Trophoblast cell (in vitro differentiated cells and primary cell): ENCODE results near the gene MGA.

Source experiments
- DNase-seq, 2 donors: peaks; one replicate each; pipeline ENCODE4 v3.0.0-alpha.2; 2016
- H2AFZ ChIP-seq: 2 replicates; pipeline ENCODE4 v1.6.1; 2013; ENCODE audit warnings: low read length, moderate library complexity, mild to moderate bottlenecking; ENCODE audit not compliant: insufficient read depth, poor library complexity
- H2AK5ac ChIP-seq: 2 replicates; pipeline ENCODE4 v1.6.1; 2013; ENCODE audit warnings: mild to moderate bottlenecking, low read length
- H2BK120ac ChIP-seq: 2 replicates; pipeline ENCODE4 v1.6.1; 2013; ENCODE audit warnings: low read length, mild to moderate bottlenecking, moderate library complexity; ENCODE audit not compliant: insufficient read depth, poor library complexity
- H2BK12ac ChIP-seq: 2 replicates; pipeline ENCODE4 v1.6.1; 2013; ENCODE audit warnings: mild to moderate bottlenecking, low read length, moderate library complexity
- H2BK5ac ChIP-seq: 2 replicates; pipeline ENCODE4 v1.6.1; 2013; ENCODE audit warnings: low read length, low read depth, moderate library complexity, mild to moderate bottlenecking; ENCODE audit not compliant: poor library complexity
- H3K14ac ChIP-seq: 2 replicates; pipeline ENCODE4 v1.6.1; 2013; ENCODE audit warnings: mild to moderate bottlenecking, low read length
- H3K18ac ChIP-seq: 2 replicates; pipeline ENCODE4 v1.6.1; 2013; ENCODE audit warnings: mild to moderate bottlenecking, low read length
- H3K23ac ChIP-seq: 2 replicates; pipeline ENCODE4 v1.6.1; 2013; ENCODE audit warnings: low read length
- H3K27ac ChIP-seq: 2 replicates; pipeline ENCODE4 v1.5.1; 2013; ENCODE audit warnings: low read depth, mild to moderate bottlenecking, inconsistent platforms, low read length, moderate library complexity
- H3K27me3 ChIP-seq: 2 replicates; pipeline ENCODE4 v1.6.1; 2013; ENCODE audit warnings: inconsistent platforms, mild to moderate bottlenecking, low read length, moderate library complexity; ENCODE audit not compliant: insufficient read depth
- H3K36me3 ChIP-seq, 2 experiments: 1 replicate in 1 of 2; 2 replicates in 1 of 2; pipeline ENCODE4 v1.6.1; 2013; ENCODE audit warnings: low read length in 2 of 2, mild to moderate bottlenecking in 2 of 2, moderate library complexity in 1 of 2; ENCODE audit not compliant: insufficient read depth in 2 of 2, control insufficient read depth in 1 of 2
- H3K4ac ChIP-seq: 2 replicates; pipeline ENCODE4 v1.6.1; 2013; ENCODE audit warnings: low read depth, mild to moderate bottlenecking, low read length, moderate library complexity
- H3K4me1 ChIP-seq, 2 experiments: 1 replicate in 1 of 2; 2 replicates in 1 of 2; pipeline ENCODE4 v1.6.1; 2013; ENCODE audit warnings: low read length in 2 of 2, mild to moderate bottlenecking in 2 of 2, moderate library complexity in 1 of 2; ENCODE audit not compliant: insufficient read depth in 2 of 2, control insufficient read depth in 1 of 2
- H3K4me2 ChIP-seq: 2 replicates; pipeline ENCODE4 v1.6.1; 2013; ENCODE audit warnings: inconsistent platforms, mild to moderate bottlenecking, low read length, moderate library complexity
- H3K4me3 ChIP-seq: 2 replicates; pipeline ENCODE4 v1.5.1; 2013; ENCODE audit warnings: mild to moderate bottlenecking, low read depth, low read length, inconsistent platforms
- H3K79me1 ChIP-seq: one replicate; pipeline ENCODE4 v1.6.1; 2013; ENCODE audit warnings: low read length
- H3K79me2 ChIP-seq: 2 replicates; pipeline ENCODE4 v1.6.1; 2013; ENCODE audit warnings: low read length, mild to moderate bottlenecking; ENCODE audit not compliant: control insufficient read depth, insufficient read depth, poor library complexity
- H3K9ac ChIP-seq: 2 replicates; pipeline ENCODE4 v1.6.1; 2013; ENCODE audit warnings: mild to moderate bottlenecking, low read length
- H3K9me3 ChIP-seq: 2 replicates; pipeline ENCODE4 v1.6.1; 2013; ENCODE audit warnings: low read depth, mild to moderate bottlenecking, control low read depth, inconsistent platforms, low read length; ENCODE audit not compliant: insufficient read depth
- H4K12ac ChIP-seq: 2 replicates; pipeline ENCODE4 v1.6.1; 2013; ENCODE audit warnings: low read depth, mild to moderate bottlenecking, low read length, moderate library complexity
- H4K8ac ChIP-seq: 2 replicates; pipeline ENCODE4 v1.6.1; 2013; ENCODE audit warnings: low read depth, mild to moderate bottlenecking, low read length, moderate library complexity
- H4K91ac ChIP-seq: one replicate; pipeline ENCODE4 v1.6.1; 2013; ENCODE audit warnings: low read depth, mild to moderate bottlenecking, low read length, moderate library complexity
- WGBS: extraction: QIAGEN DNeasy Blood & Tissue Kit; methylation state at CpG from one replicate; pipeline ENCODE4 v1.1.7; 2013; ENCODE audit warnings: missing lambda C conversion rate; ENCODE audit not compliant: insufficient read length, insufficient coverage; ENCODE audit errors: extremely low coverage; 5-methylcytosine and 5-hydroxymethylcytosine counted together

Gene MGA

GRCh38 chr15:41773332-41773728 lies 113.1 kb downstream of the MGA start:
- no peak overlapping the region for H2BK120ac ChIP-seq
- H2AK5ac ChIP-seq, result no peak overlapping the region
- H3K79me1 ChIP-seq, result peaks cover 13% of the 10 kb centered on the region
- no peak for DNase-seq
- no peak overlapping the region for H3K18ac ChIP-seq
- peaks cover 0 to 2% of the 10 kb centered on the region in 2 experiments for H3K36me3 ChIP-seq
- H3K4me1 ChIP-seq, result peaks cover 2 to 17% of the 10 kb centered on the region in 2 experiments
- H2BK5ac ChIP-seq, result no peak overlapping the region
- H3K4me2 ChIP-seq, result peak overlapping the region; percentile 80
- H3K27ac ChIP-seq, result peak overlapping the region; percentile 69
- H4K91ac ChIP-seq, result no peak overlapping the region
- no peaks in the 10 kb centered on the region for H3K9me3 ChIP-seq
- no peak overlapping the region for H3K4ac ChIP-seq
- no peak overlapping the region for H3K4me3 ChIP-seq
- H4K12ac ChIP-seq, result no peak overlapping the region
- no peak overlapping the region for H2BK12ac ChIP-seq
- H3K27me3 ChIP-seq, result no peaks in the 10 kb centered on the region
- H2AFZ ChIP-seq, result no peak overlapping the region
- no peak overlapping the region for H4K8ac ChIP-seq
- no CpG with 5 or more reads among the region's 5 CpGs for WGBS
- no peak overlapping the region for H3K9ac ChIP-seq
- peaks cover 5% of the 10 kb centered on the region for H3K79me2 ChIP-seq
- H3K23ac ChIP-seq, result no peak overlapping the region
- H3K14ac ChIP-seq, result no peak overlapping the region

DNA sequence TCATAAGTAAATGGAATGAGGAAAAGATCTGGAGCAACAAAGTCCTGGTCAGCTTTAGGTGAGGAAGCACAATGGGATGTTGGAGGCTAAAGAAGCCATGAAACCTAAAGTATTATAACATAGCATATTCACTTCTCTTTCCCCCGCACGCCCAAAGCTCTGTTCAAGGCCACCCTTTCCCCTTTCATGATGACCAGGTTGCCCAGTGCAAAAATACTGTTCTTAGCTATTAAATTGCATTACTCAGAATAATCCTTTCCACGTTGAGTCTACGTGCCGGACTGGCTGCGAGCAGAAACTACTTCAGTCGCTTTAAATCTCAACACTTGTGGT lies 113.5 kb downstream of the MGA start:
- peak overlapping the region; percentile 27 for H2AFZ ChIP-seq
- H3K4ac ChIP-seq, result no peak overlapping the region
- H3K27ac ChIP-seq, result peak overlapping the region; percentile 69
- peaks cover 13% of the 10 kb centered on the region for H3K79me1 ChIP-seq
- H4K91ac ChIP-seq, result peak overlapping the region; percentile 31
- no peak overlapping the region for H2AK5ac ChIP-seq
- peaks cover 2 to 17% of the 10 kb centered on the region in 2 experiments for H3K4me1 ChIP-seq
- no peak overlapping the region for H2BK5ac ChIP-seq
- peak overlapping the region; percentile 61 for H3K4me3 ChIP-seq
- H3K36me3 ChIP-seq, result peaks cover 0 to 2% of the 10 kb centered on the region in 2 experiments
- peak overlapping the region; percentile 42 for H4K8ac ChIP-seq
- H3K14ac ChIP-seq, result no peak overlapping the region
- WGBS, result no CpG with 5 or more reads among the region's 7 CpGs
- H3K23ac ChIP-seq, result no peak overlapping the region
- no peak overlapping the region for H2BK12ac ChIP-seq
- H3K9ac ChIP-seq, result no peak overlapping the region
- H4K12ac ChIP-seq, result no peak overlapping the region
- H2BK120ac ChIP-seq, result no peak overlapping the region
- H3K18ac ChIP-seq, result no peak overlapping the region
- H3K4me2 ChIP-seq, result peak overlapping the region; percentile 80
- no peaks in the 10 kb centered on the region for H3K27me3 ChIP-seq
- H3K79me2 ChIP-seq, result peaks cover 5% of the 10 kb centered on the region
- no peaks in the 10 kb centered on the region for H3K9me3 ChIP-seq
- no peak for DNase-seq

DNA sequence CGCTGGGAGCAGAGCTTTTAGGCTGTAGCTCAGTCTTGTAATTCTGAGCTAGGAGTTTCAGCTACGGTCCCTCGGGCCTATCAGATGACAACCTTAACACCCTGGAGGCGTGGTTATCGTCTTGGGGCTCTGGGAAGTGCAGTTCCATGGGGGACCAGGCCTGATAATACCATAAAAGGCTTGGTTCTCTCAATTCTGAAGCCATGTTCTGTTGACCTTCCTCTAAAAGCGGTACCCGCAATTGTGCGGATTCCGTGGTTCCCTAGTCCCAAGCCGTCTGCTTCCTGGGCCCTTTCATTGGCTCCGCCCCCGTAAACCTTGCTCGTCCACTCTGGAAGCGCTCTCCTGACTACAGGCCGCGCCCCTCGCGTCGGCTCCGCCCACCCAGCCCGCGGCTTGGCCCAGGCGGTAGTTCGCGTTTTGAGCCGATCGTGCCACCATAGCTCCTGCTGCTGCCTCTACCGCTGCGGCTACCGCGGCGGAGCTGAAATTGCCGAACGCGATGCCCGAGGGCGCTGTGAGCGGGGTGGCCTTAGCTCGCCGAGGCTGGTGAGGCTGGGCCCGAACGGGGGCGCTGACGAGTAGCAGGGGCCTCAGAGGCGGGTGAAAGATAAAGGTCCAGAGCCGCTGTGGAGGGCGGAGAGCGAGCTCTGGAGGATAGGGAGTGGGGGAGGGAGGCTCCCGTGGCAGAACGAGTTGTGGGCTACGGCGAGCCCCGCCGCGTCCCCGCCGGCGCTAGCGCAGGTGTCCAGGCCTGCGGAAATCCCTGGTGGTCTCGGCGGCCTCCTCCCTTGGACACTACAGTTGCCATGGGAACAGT lies 114.1 kb downstream of the MGA start, which contains the start of gene MAPKBP1:
Gene MAPKBP1, plus strand, starts transcription at position 423 of the 820 bp plus-strand sequence. CDS start 792 bp downstream, outside the sequence.
- Histone ChIP-seq H3K4me1 (peaks cover 2 to 17% of the 10 kb centered on the region in 2 experiments), H3K36me3 (peaks cover 0 to 2% of the 10 kb centered on the region in 2 experiments), H3K14ac (peak within 1 kb of the TSS; percentile 84), H2AFZ (peak within 1 kb of the TSS; percentile 86), H2BK120ac (peak within 1 kb of the TSS; percentile 52), H3K9ac (peak within 1 kb of the TSS; percentile 77), H2AK5ac (peak within 1 kb of the TSS; percentile 56), H4K8ac (peak within 1 kb of the TSS; percentile 84), H2BK12ac (peak within 1 kb of the TSS; percentile 27), H3K18ac (peak within 1 kb of the TSS; percentile 50), H3K9me3 (no peaks in the 10 kb centered on the region), H3K27me3 (no peaks in the 10 kb centered on the region), H2BK5ac (peak within 1 kb of the TSS; percentile 57), H3K79me1 (peaks cover 13% of the 10 kb centered on the region), H3K23ac (no peak within 1 kb of the TSS), H4K12ac (peak within 1 kb of the TSS; percentile 25), H3K4ac (peak within 1 kb of the TSS; percentile 30), H3K27ac (peak within 1 kb of the TSS; percentile 78), H4K91ac (peak within 1 kb of the TSS; percentile 84), H3K4me3 (peak within 1 kb of the TSS; percentile 80), H3K79me2 (peaks cover 5% of the 10 kb centered on the region), H3K4me2 (peak within 1 kb of the TSS; percentile 80)
- no CpG with 5 or more reads among the region's 62 CpGs for WGBS
- peak; percentile 98 to 99 for DNase-seq

- peak overlapping the region; percentile 25 for H4K12ac ChIP-seq
- no CpG with 5 or more reads among the region's 19 CpGs for WGBS
- peak overlapping the region; percentile 84 for H4K91ac ChIP-seq
- H3K9me3 ChIP-seq, result no peaks in the 10 kb centered on the region
- no peak overlapping the region for H3K23ac ChIP-seq
- peaks cover 0 to 2% of the 10 kb centered on the region in 2 experiments for H3K36me3 ChIP-seq
- peak overlapping the region; percentile 57 for H2BK5ac ChIP-seq
- peaks cover 5% of the 10 kb centered on the region for H3K79me2 ChIP-seq
- H3K9ac ChIP-seq, result peak overlapping the region; percentile 77
- H3K27ac ChIP-seq, result peak overlapping the region; percentile 78
- H3K27me3 ChIP-seq, result no peaks in the 10 kb centered on the region
- peaks cover 13% of the 10 kb centered on the region for H3K79me1 ChIP-seq
- peak overlapping the region; percentile 52 for H2BK120ac ChIP-seq
- peak overlapping the region; percentile 27 for H2BK12ac ChIP-seq
- peak overlapping the region; percentile 84 for H4K8ac ChIP-seq
- peak overlapping the region; percentile 86 for H2AFZ ChIP-seq
- peak in 1 of 2 donors; percentile 32 for DNase-seq
- H3K18ac ChIP-seq, result peak overlapping the region; percentile 50
- peak overlapping the region; percentile 80 for H3K4me3 ChIP-seq
- H3K4ac ChIP-seq, result peak overlapping the region; percentile 30
- H2AK5ac ChIP-seq, result peak overlapping the region; percentile 56
- peaks cover 2 to 17% of the 10 kb centered on the region in 2 experiments for H3K4me1 ChIP-seq
- H3K4me2 ChIP-seq, result peak overlapping the region; percentile 80
- H3K14ac ChIP-seq, result peak overlapping the region; percentile 84
These were observed 114.7 kb downstream of the MGA start for GRCh38 chr15:41774882-41775417.
